ENCODE measurements around the gene GMIP. TPM values are rescaled to one million over a fixed set of nuclear protein-coding genes. Genes with fewer than 3 reads are reported as not detected.

GMIP gene
- total and polyA plus RNA-seq, 2 of the 13 experiments (the other 11 are each of a cell fraction or from before 2014, with no cell fraction given) = 1.5 to 1.8 TPM

GRCh38 chr19:19643158-19644053, at the start of gene GMIP (continued):
- TF ChIP-seq ZBTB14 (CRISPR knock-in tag; IDR thresholded peaks at IDR 0.05) (0 out of 2 replicates have a peak, but pooled peaks have one; percentile 47), ZBTB7A (CRISPR knock-in tag; IDR thresholded peaks at IDR 0.05) (peak; percentile 57; the same call in 1 of the 2 replicates), ZNF24 (IDR thresholded peaks at IDR 0.05) (no peak), SUZ12 (IDR thresholded peaks at IDR 0.05; ENCODE audit: low read depth, low read length) (no peak), STAG1 (CRISPR knock-in tag; IDR thresholded peaks at IDR 0.05) (peak; percentile 80), ZNF784 (CRISPR knock-in tag; IDR thresholded peaks at IDR 0.05; ENCODE audit: borderline replicate concordance) (peak; percentile 50; the same call in 1 of the 2 replicates), ZFP82 (CRISPR knock-in tag; IDR thresholded peaks at IDR 0.05; ENCODE audit: borderline replicate concordance) (no peak), SNAPC4 (CRISPR knock-in tag; IDR thresholded peaks at IDR 0.05) (no peak), HIVEP1 (CRISPR knock-in tag; IDR thresholded peaks at IDR 0.05) (no peak), E2F1 (CRISPR knock-in tag; IDR thresholded peaks at IDR 0.05) (no peak), CHD4 (IDR thresholded peaks at IDR 0.05; ENCODE audit: borderline replicate concordance, low read length) (peak; percentile 72; the same call in 1 of the 2 replicates), ZNF580 (CRISPR knock-in tag; IDR thresholded peaks at IDR 0.05; ENCODE audit: borderline replicate concordance, low read depth) (no peak; the same call in 1 of the 2 replicates), ZNF264 (CRISPR knock-in tag; IDR thresholded peaks at IDR 0.05) (no peak), GABPA (IDR thresholded peaks at IDR 0.05; ENCODE audit: low read depth, low read length) (no peak), GABPA (CRISPR knock-in tag; IDR thresholded peaks at IDR 0.05; ENCODE audit: low read depth) (0 out of 2 replicates have a peak, but pooled peaks have one; percentile 8), HINFP (CRISPR knock-in tag; IDR thresholded peaks at IDR 0.05; ENCODE audit: low read depth) (no peak), ZNF326 (CRISPR knock-in tag; IDR thresholded peaks at IDR 0.05; ENCODE audit: borderline replicate concordance) (no peak)

All from HepG2 (cell line).